Activated naive CD8-positive, alpha-beta T cell treated with anti-CD3 and anti-CD28 coated beads for 36 hours (primary cell): ENCODE results near the gene CNOT4. TPM values are rescaled to one million over a fixed set of nuclear protein-coding genes. Genes with fewer than 3 reads are reported as not detected.
"Not testable (repeated sequence)": the region's sequence is repeated elsewhere in the genome, so short reads cannot be mapped to it uniquely, and the experiment has no call there.

ENCODE experiments used
- DNase-seq: peaks from one replicate; pipeline ENCODE4 v3.0.0; 2021
- H3K27ac Mint-ChIP-seq: one replicate; pipeline ENCODE4 v1.8.0; 2022; ENCODE audit warnings: mild to moderate bottlenecking, moderate library complexity, mixed read lengths
- H3K27me3 Mint-ChIP-seq: one replicate; pipeline ENCODE4 v1.8.0; 2022; ENCODE audit warnings: mild to moderate bottlenecking, mixed read lengths
- H3K36me3 Mint-ChIP-seq: one replicate; pipeline ENCODE4 v1.8.0; 2021; ENCODE audit warnings: mild to moderate bottlenecking, mixed read lengths
- H3K4me1 Mint-ChIP-seq: one replicate; pipeline ENCODE4 v1.8.0; 2021; ENCODE audit warnings: mixed read lengths
- H3K4me3 Mint-ChIP-seq: one replicate; pipeline ENCODE4 v1.8.0; 2022; ENCODE audit warnings: mild to moderate bottlenecking, moderate library complexity, mixed read lengths
- H3K9me3 Mint-ChIP-seq: one replicate; pipeline ENCODE4 v1.8.0; 2022; ENCODE audit warnings: mixed read lengths
- total RNA-seq, 2 experiments: library from RNA; stranded (reverse); gene quantifications; one replicate each; pipeline ENCODE4 v1.2.3, GENCODE V29; 2021

The CNOT4 gene
- total RNA-seq, 2 experiments from 2014 or later: 17.0 to 17.5 TPM

- Mint-ChIP-seq H3K27me3 (no peaks in the 10 kb centered on the region), H3K27ac (no peak overlapping the region), H3K9me3 (no peaks in the 10 kb centered on the region), H3K4me1 (no peaks in the 10 kb centered on the region), H3K36me3 (no peaks in the 10 kb centered on the region), H3K4me3 (no peak overlapping the region)
- DNase-seq: no peak
Measured at GRCh38 chr7:135523146-135523545, 13.2 kb upstream of the CNOT4 start.

GRCh38 chr7:135522509-135522908, 12.6 kb upstream of the CNOT4 start:
- no peak for DNase-seq
- Mint-ChIP-seq H3K27me3 (no peaks in the 10 kb centered on the region), H3K27ac (no peak overlapping the region), H3K4me3 (no peak overlapping the region), H3K4me1 (no peaks in the 10 kb centered on the region), H3K36me3 (no peaks in the 10 kb centered on the region), H3K9me3 (no peaks in the 10 kb centered on the region)

GRCh38 chr7:135519871-135520270, 10.0 kb upstream of the CNOT4 start:
- H3K4me3 Mint-ChIP-seq: no peak overlapping the region

GRCh38 chr7:135519233-135519688, 9.4 kb upstream of the CNOT4 start:
- Mint-ChIP-seq H3K9me3 (no peaks in the 10 kb centered on the region), H3K4me1 (no peaks in the 10 kb centered on the region), H3K4me3 (no peak overlapping the region), H3K36me3 (no peaks in the 10 kb centered on the region), H3K27ac (no peak overlapping the region), H3K27me3 (no peaks in the 10 kb centered on the region)
- DNase-seq: no peak

More at GRCh38 chr7:135519871-135520270, 10.0 kb upstream of the CNOT4 start:
- Mint-ChIP-seq H3K27ac (no peak overlapping the region), H3K27me3 (no peaks in the 10 kb centered on the region), H3K4me1 (no peaks in the 10 kb centered on the region), H3K9me3 (no peaks in the 10 kb centered on the region), H3K36me3 (no peaks in the 10 kb centered on the region)
- DNase-seq: no peak

GRCh38 chr7:135518748-135519147, 8.8 kb upstream of the CNOT4 start:
- Mint-ChIP-seq H3K36me3 (no peaks in the 10 kb centered on the region), H3K27ac (no peak overlapping the region), H3K4me1 (no peaks in the 10 kb centered on the region), H3K4me3 (no peak overlapping the region), H3K27me3 (no peaks in the 10 kb centered on the region), H3K9me3 (no peaks in the 10 kb centered on the region)
- DNase-seq: no peak

GRCh38 chr7:135517060-135517459, 7.2 kb upstream of the CNOT4 start:
- no peak for DNase-seq
- H3K27me3 Mint-ChIP-seq: no peaks in the 10 kb centered on the region
- H3K9me3 Mint-ChIP-seq: no peaks in the 10 kb centered on the region
- no peak overlapping the region for H3K27ac Mint-ChIP-seq
- no peak overlapping the region for H3K4me3 Mint-ChIP-seq
- no peaks in the 10 kb centered on the region for H3K36me3 Mint-ChIP-seq
- no peaks in the 10 kb centered on the region for H3K4me1 Mint-ChIP-seq

GRCh38 chr7:135514856-135515255, 5.0 kb upstream of the CNOT4 start:
- H3K4me1 Mint-ChIP-seq: no peaks in the 10 kb centered on the region
- H3K27ac Mint-ChIP-seq: no peak overlapping the region
- no peaks in the 10 kb centered on the region for H3K27me3 Mint-ChIP-seq
- no peak for DNase-seq
- H3K36me3 Mint-ChIP-seq: no peaks in the 10 kb centered on the region
- H3K9me3 Mint-ChIP-seq: no peaks in the 10 kb centered on the region
- no peak overlapping the region for H3K4me3 Mint-ChIP-seq

GRCh38 chr7:135512135-135512887, 2.4 kb upstream of the CNOT4 start:
- peak; percentile 3 for DNase-seq
- Mint-ChIP-seq H3K9me3 (no peaks in the 10 kb centered on the region), H3K36me3 (no peaks in the 10 kb centered on the region), H3K4me1 (peaks cover 9% of the 10 kb centered on the region), H3K27ac (no peak overlapping the region), H3K4me3 (no peak overlapping the region), H3K27me3 (no peaks in the 10 kb centered on the region)

GRCh38 chr7:135510592-135511183, 786 bp upstream of the CNOT4 start:
- Mint-ChIP-seq H3K4me1 (peaks cover 17% of the 10 kb centered on the region), H3K9me3 (no peaks in the 10 kb centered on the region), H3K27me3 (no peaks in the 10 kb centered on the region), H3K4me3 (no peak overlapping the region), H3K27ac (no peak overlapping the region), H3K36me3 (no peaks in the 10 kb centered on the region)
- no peak for DNase-seq

GRCh38 chr7:135509589-135509838, 388 bp downstream of the CNOT4 start:
- Mint-ChIP-seq H3K4me3 (no peak overlapping the region), H3K27me3 (no peaks in the 10 kb centered on the region), H3K4me1 (peaks cover 17% of the 10 kb centered on the region), H3K27ac (no peak overlapping the region), H3K9me3 (no peaks in the 10 kb centered on the region), H3K36me3 (peaks cover 3% of the 10 kb centered on the region)
- no peak for DNase-seq

- no peaks in the 10 kb centered on the region for H3K9me3 Mint-ChIP-seq
- H3K4me1 Mint-ChIP-seq: peaks cover 18% of the 10 kb centered on the region
- no peaks in the 10 kb centered on the region for H3K27me3 Mint-ChIP-seq
- H3K4me3 Mint-ChIP-seq: no peak overlapping the region
- DNase-seq: peak; percentile 45
- no peak overlapping the region for H3K27ac Mint-ChIP-seq
- peaks cover 3% of the 10 kb centered on the region for H3K36me3 Mint-ChIP-seq
Measured at GRCh38 chr7:135508883-135509588, 866 bp downstream of the CNOT4 start.

GRCh38 chr7:135501402-135501801, 8.5 kb downstream of the CNOT4 start:
- no peaks in the 10 kb centered on the region for H3K9me3 Mint-ChIP-seq
- peaks cover 17% of the 10 kb centered on the region for H3K36me3 Mint-ChIP-seq
- no peak for DNase-seq
- no peaks in the 10 kb centered on the region for H3K27me3 Mint-ChIP-seq
- no peak overlapping the region for H3K27ac Mint-ChIP-seq
- H3K4me1 Mint-ChIP-seq: peaks cover 50% of the 10 kb centered on the region
- no peak overlapping the region for H3K4me3 Mint-ChIP-seq

GRCh38 chr7:135499818-135500217, 10.1 kb downstream of the CNOT4 start:
- no peak overlapping the region for H3K4me3 Mint-ChIP-seq
- no peaks in the 10 kb centered on the region for H3K27me3 Mint-ChIP-seq
- H3K9me3 Mint-ChIP-seq: no peaks in the 10 kb centered on the region
- peaks cover 15% of the 10 kb centered on the region for H3K36me3 Mint-ChIP-seq
- peaks cover 48% of the 10 kb centered on the region for H3K4me1 Mint-ChIP-seq
- peak overlapping the region; percentile 72 for H3K27ac Mint-ChIP-seq
- DNase-seq: no peak

GRCh38 chr7:135497161-135497560, 12.7 kb downstream of the CNOT4 start:
- H3K27ac Mint-ChIP-seq, H3K4me3 Mint-ChIP-seq, DNase-seq, H3K9me3 Mint-ChIP-seq, H3K27me3 Mint-ChIP-seq: not testable (repeated sequence)
- Mint-ChIP-seq H3K4me1 (peaks cover 42% of the 10 kb centered on the region), H3K36me3 (peaks cover 19% of the 10 kb centered on the region)

- no peak for DNase-seq
- H3K36me3 Mint-ChIP-seq: peaks cover 9% of the 10 kb centered on the region
- no peaks in the 10 kb centered on the region for H3K9me3 Mint-ChIP-seq
- no peak overlapping the region for H3K27ac Mint-ChIP-seq
- H3K4me3 Mint-ChIP-seq: no peak overlapping the region
- H3K4me1 Mint-ChIP-seq: peaks cover 16% of the 10 kb centered on the region
- no peaks in the 10 kb centered on the region for H3K27me3 Mint-ChIP-seq
Measured at GRCh38 chr7:135493362-135493761, 16.5 kb downstream of the CNOT4 start.

GRCh38 chr7:135492151-135492550, 17.8 kb downstream of the CNOT4 start:
- H3K4me3 Mint-ChIP-seq: no peak overlapping the region
- no peak overlapping the region for H3K27ac Mint-ChIP-seq
- no peaks in the 10 kb centered on the region for H3K27me3 Mint-ChIP-seq
- H3K4me1 Mint-ChIP-seq: peaks cover 11% of the 10 kb centered on the region
- no peaks in the 10 kb centered on the region for H3K9me3 Mint-ChIP-seq
- DNase-seq: no peak
- H3K36me3 Mint-ChIP-seq: peaks cover 9% of the 10 kb centered on the region
